HG02623 (cell line): ENCODE results near the gene SCRT2.
"Not testable (repeated sequence)": the region's sequence is repeated elsewhere in the genome, so short reads cannot be mapped to it uniquely, and the experiment has no call there.

Experiments
- ATAC-seq: cut with Tn5 transposase; IDR thresholded peaks from one replicate; pipeline ENCODE4 v1.9.1; 2021; ENCODE audit warnings: moderate library complexity; ENCODE audit not compliant: unreplicated experiment

Gene SCRT2

GRCh38 chr20:675453-676314, at the start of gene SCRT2:
TSS of gene SCRT2 (minus strand) at chr20:675802. CDS start at chr20:675601, 201 bp downstream.
- ATAC-seq: no peak

DNA sequence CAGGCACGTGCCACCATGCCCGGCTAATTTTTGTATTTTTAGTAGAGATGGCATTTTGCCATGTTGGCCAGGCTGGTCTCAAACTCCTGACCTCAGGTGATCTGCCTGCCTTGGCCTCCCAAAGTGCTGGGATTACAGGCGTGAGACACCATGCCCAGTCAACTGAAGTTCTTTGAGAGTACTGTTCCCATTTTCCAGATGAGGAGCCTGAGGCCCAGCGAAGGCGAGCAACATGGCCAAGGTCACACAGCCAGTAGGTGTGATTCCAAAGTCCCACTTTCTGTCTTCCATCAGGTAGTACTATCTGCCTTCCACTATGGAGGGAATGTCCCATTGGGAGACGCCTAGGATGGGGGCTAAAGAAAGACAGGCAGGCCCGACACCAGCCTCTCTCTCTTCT, 49.2 kb upstream of the SCRT2 start:
- ATAC-seq: not testable (repeated sequence)

- ATAC-seq: no peak
These were observed 48.2 kb upstream of the SCRT2 start for GRCh38 chr20:723756-724155.

DNA sequence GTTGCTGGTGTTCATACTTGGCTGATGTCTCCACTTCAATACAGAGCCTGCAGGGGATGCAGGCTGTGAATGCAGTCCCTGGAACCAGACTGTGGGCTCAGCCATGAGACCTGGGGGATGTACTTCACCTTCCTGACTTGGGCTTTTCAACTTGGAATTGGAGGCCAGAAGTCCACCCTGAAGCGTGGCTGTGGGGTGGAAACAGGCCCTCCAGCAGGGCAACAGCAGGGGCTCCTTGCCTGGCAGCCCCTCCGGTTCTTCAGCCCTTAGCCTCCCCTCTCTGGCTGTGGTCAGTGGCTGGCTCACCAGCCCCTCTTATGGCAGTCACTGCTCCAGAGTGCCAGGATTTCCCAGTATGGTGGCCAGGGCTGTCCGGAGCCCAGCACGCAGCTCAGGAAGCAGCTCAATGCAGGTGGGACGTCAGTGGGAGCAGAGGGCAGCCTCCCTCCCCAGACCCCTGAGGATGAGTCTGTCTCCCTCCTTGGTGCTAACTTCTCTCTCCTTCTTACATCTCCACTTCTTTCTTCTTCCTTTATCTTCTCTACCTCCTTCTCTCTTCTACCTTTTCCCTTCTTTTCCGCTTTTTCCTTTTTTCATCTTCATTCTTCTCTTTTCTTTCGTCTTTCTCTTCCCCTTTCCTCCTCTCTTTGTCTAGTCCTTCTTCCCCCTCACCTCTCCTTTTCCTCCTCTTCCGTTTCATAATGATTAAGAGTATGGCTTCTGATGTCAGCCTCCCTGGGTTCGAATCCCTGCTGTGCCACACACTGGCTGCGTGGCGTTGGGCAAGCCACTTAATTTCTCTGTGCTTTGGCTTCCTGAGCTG, 47.4 kb upstream of the SCRT2 start:
- ATAC-seq: no peak

DNA sequence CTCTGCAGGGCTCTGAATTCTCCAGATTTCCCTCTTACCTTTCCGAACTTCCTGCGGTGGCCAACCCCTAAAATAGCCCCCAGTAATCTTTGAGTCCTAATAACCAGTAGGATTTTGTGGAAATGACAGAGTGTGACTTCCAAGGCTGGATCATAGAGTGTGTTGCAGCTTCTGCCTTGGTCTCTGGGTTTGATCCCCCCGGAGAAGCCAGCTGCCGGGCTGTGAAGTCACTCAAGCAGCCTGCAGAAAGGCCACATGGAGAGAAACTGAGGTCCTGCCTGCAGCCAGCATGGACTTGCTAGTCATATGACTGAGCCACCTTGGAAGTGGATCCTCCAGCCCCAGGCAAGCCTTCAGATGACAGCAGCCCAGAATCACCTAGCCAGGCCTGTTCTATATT, 46.3 kb upstream of the SCRT2 start:
- ATAC-seq: no peak

DNA sequence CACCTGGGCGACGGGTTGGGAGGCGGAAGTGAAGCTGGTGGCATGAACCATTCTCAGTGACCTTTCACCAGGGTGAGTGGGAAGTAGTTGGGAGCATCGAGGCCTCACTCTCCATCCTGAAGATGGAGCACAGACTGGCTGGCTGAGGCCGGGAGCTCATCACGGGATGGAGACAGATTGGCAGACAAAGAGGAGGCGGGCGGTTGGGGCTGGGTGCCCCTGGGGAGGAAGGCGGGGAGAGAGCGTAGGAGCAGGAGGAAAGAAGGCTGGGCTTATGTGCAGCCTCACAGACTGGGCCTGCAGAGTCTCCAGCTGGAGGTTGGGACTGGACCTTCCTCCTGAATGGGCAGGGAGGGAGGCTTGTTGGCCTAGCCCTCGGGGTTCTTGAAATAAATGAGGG, 44.2 kb upstream of the SCRT2 start:
- ATAC-seq: no peak

DNA sequence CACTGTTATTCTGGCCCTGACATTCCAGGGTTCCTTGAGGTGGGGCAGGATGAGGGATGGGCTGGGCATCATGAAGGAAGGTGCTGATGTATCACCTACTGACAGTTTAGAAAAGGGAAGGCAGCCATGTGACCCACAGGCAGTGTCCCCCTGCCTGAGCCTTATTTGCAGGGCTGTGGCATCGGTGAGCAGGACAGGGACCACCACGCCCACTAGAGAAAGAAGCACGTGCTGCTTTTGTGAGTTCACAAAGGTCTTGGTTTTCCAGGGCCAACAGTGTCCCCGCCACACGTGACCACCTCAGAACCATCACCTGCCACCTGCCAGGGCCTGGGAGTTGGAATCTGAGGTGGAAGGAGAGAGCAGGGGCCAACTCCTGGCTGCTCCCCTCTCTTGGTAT, 43.5 kb upstream of the SCRT2 start:
- no peak for ATAC-seq

DNA sequence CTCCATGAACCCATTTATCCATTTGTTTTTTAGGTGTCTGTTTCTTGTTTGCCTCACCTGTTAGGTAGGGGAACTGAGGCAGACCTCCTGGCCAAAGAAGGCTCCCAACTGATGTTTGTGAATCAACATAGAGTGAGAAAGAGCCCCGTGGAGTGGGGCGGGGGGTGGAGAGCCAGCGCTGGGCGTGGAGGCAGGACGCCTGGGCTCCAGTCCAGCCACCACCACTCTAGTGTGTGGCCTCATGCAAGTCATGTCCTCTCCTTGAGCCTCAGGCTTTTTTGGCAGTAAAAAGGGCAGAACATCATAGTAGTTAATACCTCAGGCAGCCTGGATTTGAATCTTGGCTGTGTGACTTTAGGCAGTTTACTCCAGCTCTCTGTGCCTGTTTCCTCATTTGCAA, 42.2 kb upstream of the SCRT2 start:
- no peak for ATAC-seq

DNA sequence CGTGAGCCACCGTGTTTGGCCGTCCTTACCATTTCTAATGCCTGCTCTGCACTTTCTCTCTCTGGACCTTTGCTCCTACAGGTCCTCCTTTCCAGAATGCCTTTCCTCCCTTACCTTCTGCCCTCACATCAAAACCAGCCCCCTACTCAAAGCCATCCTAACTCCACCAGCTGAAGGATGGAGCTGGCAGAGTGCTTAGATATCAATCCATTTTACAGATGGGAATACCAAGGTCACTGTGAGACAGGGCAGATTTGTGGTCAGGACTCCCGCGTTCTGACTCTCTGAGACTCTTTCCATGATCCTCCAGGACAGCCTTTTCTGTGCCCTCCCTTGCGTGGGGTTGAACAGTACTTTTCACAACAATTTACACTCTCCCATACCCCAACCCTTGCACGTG, 41.7 kb upstream of the SCRT2 start:
- no peak for ATAC-seq

GRCh38 chr20:714453-714852, 38.9 kb upstream of the SCRT2 start:
- no peak for ATAC-seq

GRCh38 chr20:711576-711975, 36.0 kb upstream of the SCRT2 start:
- ATAC-seq: no peak

GRCh38 chr20:710780-711450, 35.3 kb upstream of the SCRT2 start:
- no peak for ATAC-seq

DNA sequence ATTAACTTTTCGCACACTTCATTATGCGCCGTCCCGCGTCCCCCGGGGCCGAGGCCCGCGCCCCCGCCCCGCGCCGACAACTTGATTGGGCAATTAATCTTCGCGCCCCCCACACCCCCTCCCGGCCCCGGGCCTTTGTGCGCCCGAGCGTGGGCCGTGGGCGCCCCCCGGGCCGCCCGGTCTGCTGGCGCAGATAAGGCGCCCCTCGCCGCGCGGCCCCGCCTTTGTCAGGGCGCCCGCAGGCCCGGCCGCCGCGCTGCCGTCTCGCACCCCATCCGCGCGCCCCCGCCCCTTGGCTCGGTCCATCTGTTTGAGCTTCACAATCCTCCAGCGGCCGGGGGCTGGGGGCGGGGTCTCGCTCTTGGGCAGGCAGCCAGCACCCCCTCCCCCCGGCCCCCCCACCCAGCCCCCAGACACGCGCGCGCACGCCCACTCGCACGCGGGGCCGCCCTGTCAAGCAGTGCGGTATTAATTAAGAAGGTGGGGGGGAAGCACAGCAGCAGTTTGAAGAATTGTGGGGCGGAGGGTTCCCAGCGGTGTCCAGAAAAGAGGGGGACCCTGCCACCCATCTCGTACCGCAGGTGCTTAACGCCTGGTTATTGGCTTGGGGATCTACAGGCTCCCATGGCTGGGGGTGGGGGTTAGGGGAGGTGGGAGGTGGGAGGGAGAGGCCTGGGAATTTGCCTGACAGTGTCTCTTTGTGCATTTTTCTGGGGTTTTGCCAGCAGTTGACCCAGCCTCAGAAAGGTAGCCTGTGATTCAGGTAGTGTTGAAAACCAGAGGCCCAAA, 34.6 kb upstream of the SCRT2 start:
- no peak for ATAC-seq

DNA sequence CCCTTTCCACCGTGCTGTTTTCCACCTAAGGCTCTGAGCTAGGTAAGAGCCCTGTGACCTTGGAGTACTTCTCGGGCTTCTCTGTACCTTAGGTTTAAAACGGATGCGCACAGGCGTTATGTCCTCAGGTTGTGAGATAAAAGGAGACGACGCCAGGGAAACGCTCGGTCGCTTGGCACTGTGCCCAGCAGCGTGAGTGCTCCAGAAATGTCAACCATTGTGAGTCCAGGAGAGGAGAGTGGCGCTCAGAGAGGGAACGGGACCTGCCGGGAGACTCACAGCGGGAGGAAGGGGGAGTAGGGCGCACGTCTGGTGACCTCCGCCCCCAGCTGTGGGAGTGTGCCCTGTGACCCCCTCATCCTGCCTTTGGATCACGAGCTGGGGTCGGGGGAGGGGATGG, 33.8 kb upstream of the SCRT2 start:
- ATAC-seq: no peak

- ATAC-seq: no peak
These were observed 33.4 kb upstream of the SCRT2 start for GRCh38 chr20:708956-709355.

DNA sequence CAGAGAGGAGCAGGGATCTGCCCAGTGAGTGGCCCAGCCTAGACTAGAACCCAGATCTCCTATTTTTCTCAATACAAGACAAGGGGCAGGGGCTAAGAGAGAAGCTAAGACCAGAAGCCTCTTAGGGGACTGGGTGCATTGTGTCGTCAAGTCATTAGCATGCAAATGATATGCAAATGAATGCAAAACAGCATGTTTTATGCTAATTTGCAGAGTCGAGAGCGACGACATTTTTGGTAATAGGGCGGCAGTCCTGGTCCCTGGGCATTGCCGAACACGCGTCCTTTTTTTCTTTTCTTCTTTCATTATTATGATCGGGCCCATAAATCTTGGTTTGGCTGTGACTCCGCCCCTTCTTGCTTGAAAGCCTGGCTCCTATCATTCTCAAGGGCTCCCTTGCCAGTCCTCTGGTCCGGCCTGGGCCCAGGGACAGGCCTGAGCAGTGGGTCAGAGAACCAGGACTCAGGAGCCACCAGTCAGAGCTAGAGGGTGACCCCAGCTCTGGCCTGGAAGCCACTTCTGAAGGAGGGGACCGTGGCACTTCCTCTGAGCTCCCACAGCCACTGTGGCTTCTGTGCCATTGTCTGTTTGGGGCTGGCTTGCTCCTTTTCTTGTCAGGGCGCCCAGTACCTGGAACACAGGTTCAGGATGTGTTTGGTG, 32.0 kb upstream of the SCRT2 start:
- ATAC-seq: no peak

GRCh38 chr20:706366-706885, 30.8 kb upstream of the SCRT2 start:
- ATAC-seq: no peak

- no peak for ATAC-seq
These were observed 29.1 kb upstream of the SCRT2 start for GRCh38 chr20:704726-705125.

GRCh38 chr20:703426-703825, 27.8 kb upstream of the SCRT2 start:
- no peak for ATAC-seq

DNA sequence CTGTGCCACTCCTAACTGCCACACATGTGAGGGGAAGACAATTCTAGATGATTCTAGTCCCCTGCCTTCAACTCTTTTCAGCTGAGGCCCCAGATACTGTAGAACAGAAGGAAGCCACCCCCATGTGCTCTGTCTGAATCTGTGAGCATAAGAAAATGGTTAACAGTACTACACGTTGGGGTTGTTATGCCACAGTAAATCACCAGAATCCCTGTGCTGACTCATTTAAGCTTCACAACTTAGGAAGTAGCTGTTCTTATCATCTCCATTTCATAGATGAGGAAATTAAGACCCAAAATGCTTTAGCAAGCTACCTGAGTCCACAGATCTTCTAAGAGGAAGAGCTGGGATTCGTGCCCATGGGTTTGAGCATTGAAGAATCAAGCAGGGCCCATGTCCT, 27.4 kb upstream of the SCRT2 start:
- ATAC-seq: no peak
